Upper lobe of left lung (tissue), 6 donors: Measurements from ENCODE around the gene ROS1. TPM values are rescaled to one million over a fixed set of nuclear protein-coding genes. Genes with fewer than 3 reads are reported as not detected.

ENCODE experiments used
- ATAC-seq, 2 donors: fragments of 200-7000 bp; cut with Tn5 transposase; one replicate each; pipeline ENCODE4 v1.9.1; 2022; ENCODE audit warnings: mild to moderate bottlenecking in 2 of 2, moderate library complexity in 2 of 2; ENCODE audit not compliant: low FRiP score in 2 of 2
- DNase-seq, 2 donors: peaks; one replicate each; pipeline ENCODE4 v3.0.0-alpha.2; 2019 to 2020
- H3K27ac ChIP-seq, 4 donors: fragments of 200-600 bp; sonication (generic); one replicate each; pipeline ENCODE4 v1.5.1; 2016 to 2019
- H3K27me3 ChIP-seq, 4 donors: fragments of 200-600 bp; sonication (generic); one replicate each; pipeline ENCODE4 v1.5.1; 2017 to 2019
- H3K36me3 ChIP-seq, 4 donors: fragments of 200-600 bp; sonication (generic); one replicate each; pipeline ENCODE4 v1.5.1; 2016 to 2019
- H3K4me1 ChIP-seq, 4 donors: fragments of 200-600 bp; sonication (generic); one replicate each; pipeline ENCODE4 v1.5.1; 2018 to 2019
- H3K4me3 ChIP-seq, 4 donors: fragments of 200-600 bp; sonication (generic); one replicate each; pipeline ENCODE4 v1.5.1; 2017 to 2019; ENCODE audit warnings: mild to moderate bottlenecking in 2 of 4, moderate library complexity in 1 of 4
- H3K9me3 ChIP-seq, 4 donors: fragments of 200-600 bp; sonication (generic); one replicate each; pipeline ENCODE4 v1.5.1; 2018 to 2019
- EP300 ChIP-seq, 4 donors: sonication (generic); formaldehyde crosslinking; IDR thresholded peaks; one replicate each; pipeline ENCODE4 v1.5.1; 2017; ENCODE audit warnings: antibody characterized with exemption in 4 of 4, control low read depth in 2 of 4
- POLR2A ChIP-seq, 4 donors: fragments of 450-650 bp; IDR thresholded peaks; one replicate each; pipeline ENCODE4 v1.5.1; 2016 to 2017; ENCODE audit warnings: antibody characterized with exemption in 4 of 4, mild to moderate bottlenecking in 2 of 4
- POLR2AphosphoS5 ChIP-seq, 2 donors: sonication (generic); formaldehyde crosslinking; IDR thresholded peaks; one replicate each; pipeline ENCODE4 v1.5.1; 2017; ENCODE audit warnings: antibody characterized with exemption in 2 of 2
- WGBS, 2 donors: methylation state at CpG; one replicate each; pipeline ENCODE4 v1.1.5; 2017 to 2018; 5-methylcytosine and 5-hydroxymethylcytosine counted together
- total RNA-seq, 6 donors: library from RNA; depleted of rRNA in 4 of 6; stranded (reverse); fragments of >200 nt in 4 of 6; gene quantifications; one replicate each; pipeline versions ENCODE4 v1.1.0 to v1.2.1, GENCODE V29; 2016 to 2021
- TF ChIP-seq, protein P1 (sequence below), 6 experiments: fragments of 450-650 bp in 4 of 6; fragments of 200-600 bp in 2 of 6; sonication (generic) in 2 of 6; IDR thresholded peaks; one replicate each; pipeline ENCODE4 v1.5.1; 2016 to 2019; ENCODE audit warnings: antibody characterized with exemption in 6 of 6
- donor health status: DM: no; HTN: no; CAD: no; lungs with moderate emphysema.
- donor health status: DM: no; HTN: yes; CAD: no; lungs with severe emphysema.

ROS1 gene
- total RNA-seq, 6 donors from 2014 or later: 39.1 to 190 (median 114) TPM

DNA sequence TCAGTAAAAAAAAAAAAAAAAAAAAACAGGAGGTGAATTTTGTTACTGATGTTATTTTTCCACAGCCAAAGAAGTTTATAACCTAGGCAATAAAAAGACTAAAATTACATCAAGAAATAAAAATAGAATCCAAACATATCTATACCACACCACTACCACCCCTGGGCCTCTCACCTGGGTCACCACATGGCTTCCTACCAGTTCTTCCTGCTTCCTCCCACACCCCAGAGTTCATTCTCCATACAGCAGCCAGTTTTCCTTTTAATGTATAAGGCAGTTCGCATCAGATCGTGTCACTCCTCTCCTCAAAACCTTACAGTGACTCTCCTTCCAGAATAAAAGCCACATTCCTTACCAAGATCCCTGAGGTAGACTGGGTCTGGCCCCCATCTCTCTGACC, 23.9 kb downstream of the ROS1 start:
- Histone ChIP-seq H3K27ac (no peak overlapping the region), H3K4me1 (no peaks in the 10 kb centered on the region), H3K36me3 (peaks cover 0 to 5% (median 0%) of the 10 kb centered on the region in 4 donors), H3K9me3 (no peaks in the 10 kb centered on the region), H3K27me3 (no peaks in the 10 kb centered on the region), H3K4me3 (no peak overlapping the region)
- TF ChIP-seq POLR2A (IDR thresholded peaks at IDR 0.05) (no peak), EP300 (IDR thresholded peaks at IDR 0.05) (no peak), POLR2AphosphoS5 (IDR thresholded peaks at IDR 0.05) (no peak)
- TF ChIP-seq, protein P1, sequence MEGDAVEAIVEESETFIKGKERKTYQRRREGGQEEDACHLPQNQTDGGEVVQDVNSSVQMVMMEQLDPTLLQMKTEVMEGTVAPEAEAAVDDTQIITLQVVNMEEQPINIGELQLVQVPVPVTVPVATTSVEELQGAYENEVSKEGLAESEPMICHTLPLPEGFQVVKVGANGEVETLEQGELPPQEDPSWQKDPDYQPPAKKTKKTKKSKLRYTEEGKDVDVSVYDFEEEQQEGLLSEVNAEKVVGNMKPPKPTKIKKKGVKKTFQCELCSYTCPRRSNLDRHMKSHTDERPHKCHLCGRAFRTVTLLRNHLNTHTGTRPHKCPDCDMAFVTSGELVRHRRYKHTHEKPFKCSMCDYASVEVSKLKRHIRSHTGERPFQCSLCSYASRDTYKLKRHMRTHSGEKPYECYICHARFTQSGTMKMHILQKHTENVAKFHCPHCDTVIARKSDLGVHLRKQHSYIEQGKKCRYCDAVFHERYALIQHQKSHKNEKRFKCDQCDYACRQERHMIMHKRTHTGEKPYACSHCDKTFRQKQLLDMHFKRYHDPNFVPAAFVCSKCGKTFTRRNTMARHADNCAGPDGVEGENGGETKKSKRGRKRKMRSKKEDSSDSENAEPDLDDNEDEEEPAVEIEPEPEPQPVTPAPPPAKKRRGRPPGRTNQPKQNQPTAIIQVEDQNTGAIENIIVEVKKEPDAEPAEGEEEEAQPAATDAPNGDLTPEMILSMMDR (IDR thresholded peaks at IDR 0.05): no peak
- WGBS, 2 donors: 51 to 74% methylated on average over 2 of the region's 2 CpGs
- ATAC-seq (no peak), DNase-seq (no peak)

DNA sequence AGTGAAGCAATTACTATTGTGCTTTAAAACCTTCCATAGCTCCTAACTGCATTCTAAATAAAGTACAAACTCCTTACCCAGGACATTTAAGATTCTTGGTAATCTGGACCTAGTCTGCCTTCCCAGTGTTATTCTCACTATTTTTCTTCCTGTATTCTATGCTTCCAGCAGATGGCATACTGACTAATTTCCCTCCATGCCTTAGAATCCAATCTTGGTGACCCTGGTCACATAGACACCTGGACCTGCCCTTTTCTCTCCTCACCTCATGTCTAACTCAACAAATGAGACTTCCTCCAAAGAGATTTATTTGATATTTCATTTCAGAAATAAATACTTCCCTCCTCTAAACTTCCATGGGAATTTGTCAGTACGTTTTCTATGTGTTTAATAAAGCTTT, 25.8 kb downstream of the ROS1 start:
- no peak for TF ChIP-seq POLR2A (IDR thresholded peaks at IDR 0.05)
- TF ChIP-seq, protein P1 (IDR thresholded peaks at IDR 0.05): no peak
- TF ChIP-seq EP300 (IDR thresholded peaks at IDR 0.05): no peak
- TF ChIP-seq POLR2AphosphoS5 (IDR thresholded peaks at IDR 0.05): no peak
- no peak overlapping the region for H3K27ac ChIP-seq
- H3K27me3 ChIP-seq: no peaks in the 10 kb centered on the region
- no peak for ATAC-seq
- DNase-seq: no peak
- WGBS, 2 donors: 0 to 62% methylated on average over 1 of the region's 1 CpG
- H3K4me3 ChIP-seq: no peak overlapping the region
- peaks cover 0 to 5% (median 0%) of the 10 kb centered on the region in 4 donors for H3K36me3 ChIP-seq
- no peaks in the 10 kb centered on the region for H3K9me3 ChIP-seq
- no peaks in the 10 kb centered on the region for H3K4me1 ChIP-seq

DNA sequence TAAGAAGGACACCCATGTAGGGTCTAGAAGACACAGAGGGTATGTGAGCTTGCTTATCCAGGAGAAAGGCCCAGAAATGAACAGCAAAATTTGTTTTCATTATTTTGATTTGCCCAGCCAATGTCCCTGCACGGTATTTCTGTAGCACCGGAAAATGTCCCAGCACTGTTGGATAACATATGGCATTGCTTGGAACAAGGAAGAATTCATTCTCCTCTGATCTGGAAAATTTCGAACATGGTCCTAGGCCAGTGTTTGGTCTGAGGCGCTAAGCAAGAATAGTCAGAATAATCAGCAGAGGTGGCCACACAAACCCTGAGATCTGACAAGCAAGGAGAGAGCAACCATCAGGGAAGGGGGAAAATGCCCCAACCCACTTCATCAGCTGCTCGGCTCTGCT, 26.6 kb downstream of the ROS1 start:
- H3K36me3 ChIP-seq: peaks cover 0 to 3% (median 0%) of the 10 kb centered on the region in 4 donors
- no peaks in the 10 kb centered on the region for H3K9me3 ChIP-seq
- TF ChIP-seq, protein P1 (IDR thresholded peaks at IDR 0.05): no peak
- TF ChIP-seq POLR2A (IDR thresholded peaks at IDR 0.05): no peak
- TF ChIP-seq EP300 (IDR thresholded peaks at IDR 0.05): no peak
- no peak for TF ChIP-seq POLR2AphosphoS5 (IDR thresholded peaks at IDR 0.05)
- WGBS, 2 donors: 88 to 91% methylated on average over 5 of the region's 5 CpGs
- H3K27me3 ChIP-seq: no peaks in the 10 kb centered on the region
- ATAC-seq: no peak
- H3K4me3 ChIP-seq: no peak overlapping the region
- H3K4me1 ChIP-seq: no peaks in the 10 kb centered on the region
- no peak overlapping the region for H3K27ac ChIP-seq
- no peak for DNase-seq

DNA sequence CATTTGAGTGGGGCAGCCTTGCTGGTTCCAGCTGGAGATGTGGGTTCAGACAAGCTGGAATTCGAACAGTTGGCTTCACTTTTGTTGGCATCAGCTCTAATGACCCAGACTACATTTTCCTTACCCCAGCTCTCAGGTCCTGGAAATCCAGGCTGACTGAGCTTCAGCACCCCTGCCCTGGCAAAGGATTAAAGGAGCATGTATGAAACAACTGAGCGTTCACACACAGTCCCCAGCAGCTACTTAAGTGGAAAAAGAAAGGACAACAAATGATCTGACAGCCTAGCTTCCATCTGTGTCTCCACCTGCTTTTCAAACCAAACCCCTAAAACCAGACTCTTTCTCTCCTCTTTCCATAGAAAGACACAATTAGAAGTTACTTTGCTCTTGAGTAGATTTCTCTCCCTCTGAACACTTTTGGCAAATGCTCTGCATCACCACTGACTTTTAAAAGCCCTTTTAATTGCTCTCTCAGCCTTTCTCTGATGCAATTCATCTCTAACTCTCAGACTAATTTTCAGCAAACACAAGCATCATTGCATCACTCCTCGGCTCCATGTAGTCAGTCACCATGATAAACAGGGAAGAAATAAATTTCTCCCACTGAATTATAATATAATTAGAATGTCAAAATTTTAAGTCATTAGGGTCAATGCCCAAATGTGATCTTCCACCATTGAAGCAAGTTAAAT, 28.1 kb downstream of the ROS1 start:
- no peaks in the 10 kb centered on the region for H3K27me3 ChIP-seq
- H3K9me3 ChIP-seq: no peaks in the 10 kb centered on the region
- H3K4me1 ChIP-seq: no peaks in the 10 kb centered on the region
- WGBS, 2 donors: 43 to 47% methylated on average over 3 of the region's 3 CpGs
- ATAC-seq: no peak
- TF ChIP-seq EP300 (IDR thresholded peaks at IDR 0.05) (no peak), POLR2AphosphoS5 (IDR thresholded peaks at IDR 0.05) (no peak), POLR2A (IDR thresholded peaks at IDR 0.05) (no peak)
- TF ChIP-seq, protein P1 (IDR thresholded peaks at IDR 0.05): no peak
- no peak overlapping the region for H3K27ac ChIP-seq
- no peak for DNase-seq
- H3K36me3 ChIP-seq: no peaks in the 10 kb centered on the region
- H3K4me3 ChIP-seq: no peak overlapping the region

DNA sequence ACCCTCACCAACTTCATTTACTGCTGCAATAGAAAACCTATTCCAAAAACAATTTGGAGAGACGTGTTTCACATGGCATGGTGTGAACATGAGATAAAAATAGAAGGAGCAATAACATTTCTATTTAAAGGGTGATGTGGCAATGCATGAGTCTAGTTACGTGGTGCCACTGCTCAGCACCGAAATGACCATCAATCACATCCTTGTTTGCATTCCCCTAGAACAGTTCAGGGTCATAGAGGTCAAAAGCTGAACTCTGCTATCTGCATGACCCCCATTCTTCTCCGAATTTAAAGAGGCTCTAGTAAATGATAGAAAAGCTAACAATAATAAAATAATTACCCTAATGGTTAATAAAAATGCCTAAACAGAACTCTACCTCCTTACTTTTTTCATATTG, 29.5 kb downstream of the ROS1 start:
- no peaks in the 10 kb centered on the region for H3K27me3 ChIP-seq
- ATAC-seq (no peak), DNase-seq (no peak)
- no peaks in the 10 kb centered on the region for H3K4me1 ChIP-seq
- no peak overlapping the region for H3K4me3 ChIP-seq
- no peaks in the 10 kb centered on the region for H3K9me3 ChIP-seq
- no peak overlapping the region for H3K27ac ChIP-seq
- TF ChIP-seq EP300 (IDR thresholded peaks at IDR 0.05): no peak
- no peak for TF ChIP-seq POLR2AphosphoS5 (IDR thresholded peaks at IDR 0.05)
- TF ChIP-seq, protein P1 (IDR thresholded peaks at IDR 0.05): no peak
- no peak for TF ChIP-seq POLR2A (IDR thresholded peaks at IDR 0.05)
- WGBS, 2 donors: 23 to 29% methylated on average over 4 of the region's 4 CpGs
- H3K36me3 ChIP-seq: no peaks in the 10 kb centered on the region
